ENCODE measurements around the gene B4GALT7.

DNA sequence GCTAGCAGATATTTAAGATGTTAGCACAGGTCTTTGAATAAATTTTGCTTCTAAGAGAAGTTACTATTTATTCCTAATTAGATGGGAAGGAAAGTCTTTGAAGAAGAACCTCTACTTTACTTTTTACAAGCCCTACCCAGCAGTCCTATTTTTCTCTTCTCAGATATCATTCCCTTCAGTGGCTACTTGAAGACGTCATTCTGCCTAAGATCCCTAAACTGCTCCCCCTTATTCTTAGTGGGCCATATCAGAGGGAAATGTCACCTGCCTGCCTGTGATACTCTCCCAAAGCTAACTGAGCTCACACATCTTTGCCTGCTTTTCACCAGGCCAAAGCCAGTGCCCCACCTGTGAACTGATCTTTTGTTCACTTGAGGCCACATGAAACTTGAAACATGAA lies 24.4 kb upstream of the B4GALT7 start:
- TF ChIP-seq, protein P1, sequence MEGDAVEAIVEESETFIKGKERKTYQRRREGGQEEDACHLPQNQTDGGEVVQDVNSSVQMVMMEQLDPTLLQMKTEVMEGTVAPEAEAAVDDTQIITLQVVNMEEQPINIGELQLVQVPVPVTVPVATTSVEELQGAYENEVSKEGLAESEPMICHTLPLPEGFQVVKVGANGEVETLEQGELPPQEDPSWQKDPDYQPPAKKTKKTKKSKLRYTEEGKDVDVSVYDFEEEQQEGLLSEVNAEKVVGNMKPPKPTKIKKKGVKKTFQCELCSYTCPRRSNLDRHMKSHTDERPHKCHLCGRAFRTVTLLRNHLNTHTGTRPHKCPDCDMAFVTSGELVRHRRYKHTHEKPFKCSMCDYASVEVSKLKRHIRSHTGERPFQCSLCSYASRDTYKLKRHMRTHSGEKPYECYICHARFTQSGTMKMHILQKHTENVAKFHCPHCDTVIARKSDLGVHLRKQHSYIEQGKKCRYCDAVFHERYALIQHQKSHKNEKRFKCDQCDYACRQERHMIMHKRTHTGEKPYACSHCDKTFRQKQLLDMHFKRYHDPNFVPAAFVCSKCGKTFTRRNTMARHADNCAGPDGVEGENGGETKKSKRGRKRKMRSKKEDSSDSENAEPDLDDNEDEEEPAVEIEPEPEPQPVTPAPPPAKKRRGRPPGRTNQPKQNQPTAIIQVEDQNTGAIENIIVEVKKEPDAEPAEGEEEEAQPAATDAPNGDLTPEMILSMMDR (IDR thresholded peaks at IDR 0.05; ENCODE audit: borderline replicate concordance, extremely low read depth, low read length, poor library complexity, severe bottlenecking): no peak
- TF ChIP-seq EZH2 (IDR thresholded peaks at IDR 0.05; ENCODE audit: borderline replicate concordance, low read depth, low read length, severe bottlenecking): no peak
